HepG2 (cell line): ENCODE measurements around the gene MYO19. TPM values are rescaled to one million over a fixed set of nuclear protein-coding genes. Genes with fewer than 3 reads are reported as not detected.

Source experiments
- ATF1 ChIP-seq: IDR thresholded peaks from 2 replicates; pipeline ENCODE4 v1.6.1; 2016; ENCODE audit warnings: mild to moderate bottlenecking, control low read depth
- BORCS8-MEF2B ChIP-seq: sonication (generic); formaldehyde crosslinking; IDR thresholded peaks from 2 replicates; pipeline ENCODE4 v1.8.0; 2022; ENCODE audit warnings: mild to moderate bottlenecking, missing genetic modification reagents
- CCAR2 ChIP-seq: fragments of 200-400 bp; formaldehyde crosslinking; optimal IDR thresholded peaks from 2 replicates; pipeline ENCODE3; 2018; ENCODE audit warnings: low read depth, mild to moderate bottlenecking, low read length, moderate library complexity
- MXD4 ChIP-seq: IDR thresholded peaks from 2 replicates; pipeline ENCODE4 v1.6.1; 2016; ENCODE audit warnings: mild to moderate bottlenecking, missing biosample characterization, missing genetic modification reagents
- MXI1 ChIP-seq: IDR thresholded peaks from 3 replicates; pipeline ENCODE4 v1.6.1; 2012; ENCODE audit warnings: low read depth, low read length, inconsistent platforms, borderline replicate concordance
- NFE2L1 ChIP-seq: sonication (generic); formaldehyde crosslinking; IDR thresholded peaks from 2 replicates; pipeline ENCODE4 v1.4.0; 2020; ENCODE audit warnings: missing genetic modification reagents, mild to moderate bottlenecking, borderline replicate concordance
- SMARCE1 ChIP-seq: fragments of 450-650 bp; IDR thresholded peaks from 2 replicates; pipeline ENCODE4 v1.6.1; 2017; ENCODE audit warnings: borderline replicate concordance
- TAF1 ChIP-seq: sonication (generic); formaldehyde crosslinking; IDR thresholded peaks from 2 replicates; pipeline ENCODE4 v1.4.0; 2020; ENCODE audit warnings: missing genetic modification reagents
- ZNF10 ChIP-seq: sonication (generic); formaldehyde crosslinking; IDR thresholded peaks from 2 replicates; pipeline ENCODE4 v1.4.0; 2020; ENCODE audit warnings: mild to moderate bottlenecking, low read depth, missing genetic modification reagents, borderline replicate concordance
- ZNF180 ChIP-seq: sonication (generic); formaldehyde crosslinking; IDR thresholded peaks from 2 replicates; pipeline ENCODE4 v1.4.0; 2020; ENCODE audit warnings: low read depth, missing genetic modification reagents, borderline replicate concordance
- ZNF263 ChIP-seq: sonication (generic); formaldehyde crosslinking; IDR thresholded peaks from 2 replicates; pipeline ENCODE4 v1.4.0; 2020; ENCODE audit warnings: missing genetic modification reagents
- polyA plus RNA-seq, 8 experiments: library from polyadenylated mRNA; depleted of rRNA in 3 of 8; stranded (reverse) in 7 of 8; unstranded in 1 of 8; fragments of >200 nt; fragmentation: Illumina TruSeq in 4 of 8; extraction: Trizol in 4 of 8; gene quantifications; 2 replicates each; pipeline versions ENCODE4 v1.2.1 to v1.2.3, GENCODE V29; 2011 to 2016; ENCODE audit warnings: low read depth in 4 of 8, missing spikeins in 1 of 8, mixed read lengths in 1 of 8; ENCODE audit not compliant: insufficient read depth in 1 of 8
- total RNA-seq, 5 experiments: library from RNA; depleted of rRNA; stranded (reverse); fragments of >200 nt; fragmentation: Illumina TruSeq; extraction: Trizol; gene quantifications; 2 replicates each; pipeline ENCODE4 v1.2.3, GENCODE V29; 2016; ENCODE audit warnings: low read depth in 1 of 5
- TF ChIP-seq, protein P1 (sequence below): sonication (generic); formaldehyde crosslinking; IDR thresholded peaks from 2 replicates; pipeline ENCODE4 v1.5.1; 2020; ENCODE audit warnings: mild to moderate bottlenecking, missing genetic modification reagents
- TF ChIP-seq, protein P2 (sequence below): sonication (generic); formaldehyde crosslinking; IDR thresholded peaks from 2 replicates; pipeline ENCODE4 v1.5.0; 2020; ENCODE audit warnings: missing genetic modification reagents
- TF ChIP-seq, protein P3 (sequence below): sonication (generic); formaldehyde crosslinking; IDR thresholded peaks from 2 replicates; pipeline ENCODE4 v1.4.0; 2020; ENCODE audit warnings: mild to moderate bottlenecking, low read depth, missing genetic modification reagents
- TF ChIP-seq, protein P4 (sequence below): sonication (generic); formaldehyde crosslinking; IDR thresholded peaks from 2 replicates; pipeline ENCODE4 v1.5.1; 2020; ENCODE audit warnings: missing genetic modification reagents, mild to moderate bottlenecking, borderline replicate concordance
- TF ChIP-seq, protein P5 (sequence below): sonication (generic); formaldehyde crosslinking; IDR thresholded peaks from 2 replicates; pipeline ENCODE4 v1.8.1; 2022; ENCODE audit warnings: low read depth, mild to moderate bottlenecking, missing genetic modification reagents

The MYO19 gene
- total and polyA plus RNA-seq, 2 of the 13 experiments (the other 11 are each of a cell fraction or from before 2014, with no cell fraction given), result 75.7 to 82.3 TPM

DNA sequence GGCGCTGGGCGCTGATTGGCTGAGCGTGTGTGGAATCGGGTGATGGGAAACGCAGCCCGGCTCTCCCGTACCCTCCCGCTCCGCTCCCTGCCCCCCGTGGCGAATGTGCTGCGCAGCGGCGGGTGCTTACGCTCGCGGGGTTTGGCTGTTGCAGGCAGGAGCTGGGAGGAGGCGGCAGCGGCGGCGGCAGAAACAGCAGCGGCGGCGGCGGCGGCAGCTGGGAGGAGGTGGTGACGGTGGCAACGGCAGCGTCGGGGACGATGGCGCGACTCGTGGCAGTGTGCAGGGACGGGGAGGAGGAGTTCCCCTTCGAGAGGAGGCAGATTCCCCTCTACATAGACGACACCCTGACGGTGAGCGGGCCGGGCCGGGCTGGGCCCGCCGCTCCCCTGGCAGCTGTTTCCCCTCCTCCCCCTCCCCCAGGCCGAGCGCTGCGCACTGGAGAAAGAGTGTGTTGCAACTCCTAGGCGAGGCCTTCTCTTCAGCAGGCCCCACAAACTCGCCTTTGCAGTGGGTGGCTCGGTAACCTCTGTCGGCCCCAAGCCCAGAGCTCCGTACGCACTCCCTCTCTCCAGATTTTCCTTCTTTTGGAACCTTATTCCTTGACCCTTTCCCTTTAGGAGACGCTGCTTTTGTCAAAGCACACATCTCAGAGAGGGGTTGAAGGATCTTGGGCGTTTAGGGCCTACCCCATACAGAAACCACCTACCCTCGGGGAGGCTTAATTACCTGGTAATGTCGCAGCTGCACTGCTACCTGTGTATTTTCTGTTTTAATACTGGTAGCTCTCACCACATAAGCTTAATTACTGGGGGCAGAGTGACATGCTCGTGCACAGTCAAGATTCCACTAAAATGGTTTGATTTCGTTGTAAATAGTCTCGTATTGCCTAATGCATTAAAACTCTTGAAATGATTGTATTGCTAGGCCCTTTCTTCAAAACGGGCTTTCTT, 11.1 kb upstream of the MYO19 start (continued):
- TF ChIP-seq ZNF263 (CRISPR knock-in tag) (no peak), MXD4 (CRISPR knock-in tag) (peak; percentile 41), TAF1 (CRISPR knock-in tag) (peak; percentile 82), ZNF10 (CRISPR knock-in tag) (no peak), SMARCE1 (no peak), ZNF180 (CRISPR knock-in tag) (no peak), NFE2L1 (CRISPR knock-in tag) (no peak), CCAR2 (peak; percentile 30), ATF1 (CRISPR knock-in tag) (no peak), BORCS8-MEF2B (CRISPR knock-in tag) (peak; percentile 62; the same call in 1 of the 2 replicates), MXI1 (peak; percentile 82; the same call in 1 of the 3 replicates)
- TF ChIP-seq, protein P1, sequence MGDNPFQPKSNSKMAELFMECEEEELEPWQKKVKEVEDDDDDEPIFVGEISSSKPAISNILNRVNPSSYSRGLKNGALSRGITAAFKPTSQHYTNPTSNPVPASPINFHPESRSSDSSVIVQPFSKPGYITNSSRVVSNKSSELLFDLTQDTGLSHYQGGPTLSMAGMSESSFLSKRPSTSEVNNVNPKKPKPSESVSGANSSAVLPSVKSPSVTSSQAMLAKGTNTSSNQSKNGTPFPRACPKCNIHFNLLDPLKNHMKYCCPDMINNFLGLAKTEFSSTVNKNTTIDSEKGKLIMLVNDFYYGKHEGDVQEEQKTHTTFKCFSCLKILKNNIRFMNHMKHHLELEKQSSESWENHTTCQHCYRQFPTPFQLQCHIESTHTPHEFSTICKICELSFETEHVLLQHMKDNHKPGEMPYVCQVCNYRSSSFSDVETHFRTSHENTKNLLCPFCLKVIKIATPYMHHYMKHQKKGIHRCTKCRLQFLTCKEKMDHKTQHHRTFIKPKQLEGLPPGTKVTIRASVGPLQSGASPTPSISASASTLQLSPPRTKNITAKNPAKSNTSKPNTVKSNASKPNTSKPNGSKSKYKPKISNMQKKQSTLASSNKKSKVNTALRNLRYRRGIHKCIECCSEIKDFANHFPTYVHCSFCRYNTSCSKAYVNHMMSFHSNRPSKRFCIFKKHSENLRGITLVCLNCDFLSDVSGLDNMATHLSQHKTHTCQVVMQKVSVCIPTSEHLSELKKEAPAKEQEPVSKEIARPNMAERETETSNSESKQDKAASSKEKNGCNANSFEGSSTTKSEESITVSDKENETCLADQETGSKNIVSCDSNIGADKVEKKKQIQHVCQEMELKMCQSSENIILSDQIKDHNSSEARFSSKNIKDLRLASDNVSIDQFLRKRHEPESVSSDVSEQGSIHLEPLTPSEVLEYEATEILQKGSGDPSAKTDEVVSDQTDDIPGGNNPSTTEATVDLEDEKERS, result no peak
- TF ChIP-seq, protein P2, sequence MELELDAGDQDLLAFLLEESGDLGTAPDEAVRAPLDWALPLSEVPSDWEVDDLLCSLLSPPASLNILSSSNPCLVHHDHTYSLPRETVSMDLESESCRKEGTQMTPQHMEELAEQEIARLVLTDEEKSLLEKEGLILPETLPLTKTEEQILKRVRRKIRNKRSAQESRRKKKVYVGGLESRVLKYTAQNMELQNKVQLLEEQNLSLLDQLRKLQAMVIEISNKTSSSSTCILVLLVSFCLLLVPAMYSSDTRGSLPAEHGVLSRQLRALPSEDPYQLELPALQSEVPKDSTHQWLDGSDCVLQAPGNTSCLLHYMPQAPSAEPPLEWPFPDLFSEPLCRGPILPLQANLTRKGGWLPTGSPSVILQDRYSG, result no peak
- TF ChIP-seq, protein P3, sequence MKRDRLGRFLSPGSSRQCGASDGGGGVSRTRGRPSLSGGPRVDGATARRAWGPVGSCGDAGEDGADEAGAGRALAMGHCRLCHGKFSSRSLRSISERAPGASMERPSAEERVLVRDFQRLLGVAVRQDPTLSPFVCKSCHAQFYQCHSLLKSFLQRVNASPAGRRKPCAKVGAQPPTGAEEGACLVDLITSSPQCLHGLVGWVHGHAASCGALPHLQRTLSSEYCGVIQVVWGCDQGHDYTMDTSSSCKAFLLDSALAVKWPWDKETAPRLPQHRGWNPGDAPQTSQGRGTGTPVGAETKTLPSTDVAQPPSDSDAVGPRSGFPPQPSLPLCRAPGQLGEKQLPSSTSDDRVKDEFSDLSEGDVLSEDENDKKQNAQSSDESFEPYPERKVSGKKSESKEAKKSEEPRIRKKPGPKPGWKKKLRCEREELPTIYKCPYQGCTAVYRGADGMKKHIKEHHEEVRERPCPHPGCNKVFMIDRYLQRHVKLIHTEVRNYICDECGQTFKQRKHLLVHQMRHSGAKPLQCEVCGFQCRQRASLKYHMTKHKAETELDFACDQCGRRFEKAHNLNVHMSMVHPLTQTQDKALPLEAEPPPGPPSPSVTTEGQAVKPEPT, result no peak
- TF ChIP-seq, protein P4, sequence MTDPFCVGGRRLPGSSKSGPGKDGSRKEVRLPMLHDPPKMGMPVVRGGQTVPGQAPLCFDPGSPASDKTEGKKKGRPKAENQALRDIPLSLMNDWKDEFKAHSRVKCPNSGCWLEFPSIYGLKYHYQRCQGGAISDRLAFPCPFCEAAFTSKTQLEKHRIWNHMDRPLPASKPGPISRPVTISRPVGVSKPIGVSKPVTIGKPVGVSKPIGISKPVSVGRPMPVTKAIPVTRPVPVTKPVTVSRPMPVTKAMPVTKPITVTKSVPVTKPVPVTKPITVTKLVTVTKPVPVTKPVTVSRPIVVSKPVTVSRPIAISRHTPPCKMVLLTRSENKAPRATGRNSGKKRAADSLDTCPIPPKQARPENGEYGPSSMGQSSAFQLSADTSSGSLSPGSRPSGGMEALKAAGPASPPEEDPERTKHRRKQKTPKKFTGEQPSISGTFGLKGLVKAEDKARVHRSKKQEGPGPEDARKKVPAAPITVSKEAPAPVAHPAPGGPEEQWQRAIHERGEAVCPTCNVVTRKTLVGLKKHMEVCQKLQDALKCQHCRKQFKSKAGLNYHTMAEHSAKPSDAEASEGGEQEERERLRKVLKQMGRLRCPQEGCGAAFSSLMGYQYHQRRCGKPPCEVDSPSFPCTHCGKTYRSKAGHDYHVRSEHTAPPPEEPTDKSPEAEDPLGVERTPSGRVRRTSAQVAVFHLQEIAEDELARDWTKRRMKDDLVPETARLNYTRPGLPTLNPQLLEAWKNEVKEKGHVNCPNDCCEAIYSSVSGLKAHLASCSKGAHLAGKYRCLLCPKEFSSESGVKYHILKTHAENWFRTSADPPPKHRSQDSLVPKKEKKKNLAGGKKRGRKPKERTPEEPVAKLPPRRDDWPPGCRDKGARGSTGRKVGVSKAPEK (CRISPR knock-in tag), result no peak
- TF ChIP-seq, protein P5, sequence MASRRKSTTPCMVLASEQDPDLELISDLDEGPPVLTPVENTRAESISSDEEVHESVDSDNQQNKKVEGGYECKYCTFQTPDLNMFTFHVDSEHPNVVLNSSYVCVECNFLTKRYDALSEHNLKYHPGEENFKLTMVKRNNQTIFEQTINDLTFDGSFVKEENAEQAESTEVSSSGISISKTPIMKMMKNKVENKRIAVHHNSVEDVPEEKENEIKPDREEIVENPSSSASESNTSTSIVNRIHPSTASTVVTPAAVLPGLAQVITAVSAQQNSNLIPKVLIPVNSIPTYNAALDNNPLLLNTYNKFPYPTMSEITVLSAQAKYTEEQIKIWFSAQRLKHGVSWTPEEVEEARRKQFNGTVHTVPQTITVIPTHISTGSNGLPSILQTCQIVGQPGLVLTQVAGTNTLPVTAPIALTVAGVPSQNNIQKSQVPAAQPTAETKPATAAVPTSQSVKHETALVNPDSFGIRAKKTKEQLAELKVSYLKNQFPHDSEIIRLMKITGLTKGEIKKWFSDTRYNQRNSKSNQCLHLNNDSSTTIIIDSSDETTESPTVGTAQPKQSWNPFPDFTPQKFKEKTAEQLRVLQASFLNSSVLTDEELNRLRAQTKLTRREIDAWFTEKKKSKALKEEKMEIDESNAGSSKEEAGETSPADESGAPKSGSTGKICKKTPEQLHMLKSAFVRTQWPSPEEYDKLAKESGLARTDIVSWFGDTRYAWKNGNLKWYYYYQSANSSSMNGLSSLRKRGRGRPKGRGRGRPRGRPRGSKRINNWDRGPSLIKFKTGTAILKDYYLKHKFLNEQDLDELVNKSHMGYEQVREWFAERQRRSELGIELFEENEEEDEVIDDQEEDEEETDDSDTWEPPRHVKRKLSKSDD (CRISPR knock-in tag), result peak; percentile 81; the same call in 1 of the 2 replicates
